A549 (cell line): Measurements from ENCODE around the gene RER1. TPM values are rescaled to one million over a fixed set of nuclear protein-coding genes. Genes with fewer than 3 reads are reported as not detected.

Experiments
- ATAC-seq, 2 experiments: fragments of 200-7000 bp in 1 of 2; fragments of >200 bp in 1 of 2; cut with Nextera tagmentation in 1 of 2; cut with Tn5 transposase in 1 of 2; 3 replicates each; pipeline versions ENCODE4 v1.8.0 to v1.9.1; 2018 to 2020; ENCODE audit warnings: mild to moderate bottlenecking in 1 of 2, moderate library complexity in 1 of 2
- CTCF ChIA-PET: fragments of 300-600 bp; sonication (Branson Sonifier 250); formaldehyde crosslinking; extraction: SDS; loops from one replicate; lab custom pipeline; 2021; ENCODE audit warnings: antibody characterized with exemption, inconsistent platforms; lab: Yijun Ruan, JAX
- POLR2A ChIA-PET: fragments of 350-600 bp; formaldehyde crosslinking; extraction: SDS; loops from one replicate; lab custom pipeline; 2021; ENCODE audit warnings: antibody characterized with exemption, inconsistent platforms; lab: Yijun Ruan, JAX
- DNase-seq, 2 experiments: peaks; one replicate each; pipeline versions ENCODE4 v3.0.0 to v3.0.0-alpha.2; 2011 to 2016; ENCODE audit warnings: low read depth in 1 of 2, low spot score in 1 of 2
- FAIRE-seq: peaks from 2 replicates; lab custom pipeline; 2011; peaks lifted over from hg19 to GRCh38; lab: Jason Lieb, UNC
- H3K27ac ChIP-seq, 2 experiments: fragments of >200 bp; sonication (Bioruptor Twin); formaldehyde crosslinking; 3 replicates each; pipeline ENCODE4 v1.5.1; 2016 to 2017
- H3K4me1 ChIP-seq: fragments of >200 bp; sonication (Bioruptor Twin); formaldehyde crosslinking; 3 replicates; pipeline ENCODE4 v1.6.1; 2016
- H3K4me2 ChIP-seq: fragments of >200 bp; sonication (Bioruptor Twin); formaldehyde crosslinking; 3 replicates; pipeline ENCODE4 v1.6.1; 2016
- H3K4me3 ChIP-seq: fragments of >200 bp; sonication (Bioruptor Twin); formaldehyde crosslinking; 3 replicates; pipeline ENCODE4 v1.5.1; 2016
- H3K9me3 ChIP-seq: fragments of >200 bp; sonication (Bioruptor Twin); formaldehyde crosslinking; 3 replicates; pipeline ENCODE4 v1.6.1; 2016
- CEBPB ChIP-seq, 2 experiments: fragments of >200 bp in 1 of 2; sonication (Bioruptor Twin) in 1 of 2; formaldehyde crosslinking in 1 of 2; IDR thresholded peaks; 2 replicates each; pipeline ENCODE4 v1.6.1; 2012 to 2016
- E2F6 ChIP-seq: IDR thresholded peaks from 2 replicates; pipeline ENCODE4 v1.6.1; 2012; ENCODE audit warnings: low read depth, borderline replicate concordance
- EHMT2 ChIP-seq: fragments of 200-600 bp; sonication (generic); IDR thresholded peaks from 2 replicates; pipeline ENCODE4 v1.6.1; 2016; ENCODE audit warnings: antibody characterized with exemption, low read depth, mild to moderate bottlenecking, moderate library complexity
- ESRRA ChIP-seq: fragments of 150-350 bp; IDR thresholded peaks from 2 replicates; pipeline ENCODE4 v1.6.1; 2014; ENCODE audit warnings: mild to moderate bottlenecking, low read length, borderline replicate concordance
- FOSB ChIP-seq: fragments of 250-450 bp; sonication (Bioruptor Pico); IDR thresholded peaks from 2 replicates; pipeline ENCODE4 v1.5.0; 2020; ENCODE audit warnings: mild to moderate bottlenecking, moderate library complexity
- FOXS1 ChIP-seq: fragments of 250-450 bp; sonication (Bioruptor Pico); IDR thresholded peaks from 2 replicates; pipeline ENCODE4 v1.5.0; 2020; ENCODE audit warnings: mild to moderate bottlenecking, moderate library complexity
- GATA3 ChIP-seq: IDR thresholded peaks from 2 replicates; pipeline ENCODE4 v1.6.1; 2012; ENCODE audit warnings: borderline replicate concordance
- HDAC2 ChIP-seq: fragments of 200-600 bp; sonication (generic); IDR thresholded peaks from 2 replicates; pipeline ENCODE4 v1.6.1; 2016
- HES2 ChIP-seq: fragments of >200 bp; sonication (Bioruptor Twin); formaldehyde crosslinking; IDR thresholded peaks from 2 replicates; pipeline ENCODE4 v1.6.1; 2016
- HEYL ChIP-seq: fragments of 250-450 bp; sonication (Bioruptor Pico); IDR thresholded peaks from 2 replicates; pipeline ENCODE4 v1.8.0; 2021; ENCODE audit warnings: mild to moderate bottlenecking, moderate library complexity
- HOXB13 ChIP-seq: fragments of 250-450 bp; sonication (Bioruptor Pico); IDR thresholded peaks from 2 replicates; pipeline ENCODE4 v1.5.0; 2020; ENCODE audit warnings: low read depth, mild to moderate bottlenecking, moderate library complexity
- KDM5A ChIP-seq: fragments of 200-600 bp; sonication (generic); IDR thresholded peaks from 2 replicates; pipeline ENCODE4 v1.6.1; 2016; ENCODE audit warnings: antibody characterized with exemption, mild to moderate bottlenecking
- MAFK ChIP-seq: fragments of 450-650 bp; IDR thresholded peaks from 2 replicates; pipeline ENCODE4 v1.6.1; 2014; ENCODE audit not compliant: partially characterized antibody
- MAX ChIP-seq: IDR thresholded peaks from 2 replicates; pipeline ENCODE4 v1.6.1; 2012
- NFE2L2 ChIP-seq: fragments of 150-350 bp; conservative IDR thresholded peaks from 2 replicates; pipeline ENCODE4 v1.6.1; 2014; ENCODE audit warnings: low read length
- POLR2A ChIP-seq: IDR thresholded peaks from 2 replicates; pipeline ENCODE4 v1.6.1; 2012; ENCODE audit warnings: mild to moderate bottlenecking, low read length
- POLR2AphosphoS2 ChIP-seq: conservative IDR thresholded peaks from 2 replicates; pipeline ENCODE4 v1.6.1; 2012; ENCODE audit warnings: low read length, improper control_type of control experiment, inconsistent platforms
- RARB ChIP-seq: fragments of 250-450 bp; sonication (Bioruptor Pico); IDR thresholded peaks from 2 replicates; pipeline ENCODE4 v1.8.0; 2021; ENCODE audit warnings: mild to moderate bottlenecking, moderate library complexity
- RFX5 ChIP-seq: fragments of 450-650 bp; IDR thresholded peaks from 2 replicates; pipeline ENCODE4 v1.7.1; 2014; ENCODE audit warnings: antibody characterized with exemption, mild to moderate bottlenecking, moderate library complexity
- RNF2 ChIP-seq: fragments of 200-600 bp; sonication (generic); IDR thresholded peaks from 2 replicates; pipeline ENCODE4 v1.6.1; 2016; ENCODE audit warnings: low read depth, mild to moderate bottlenecking, antibody characterized with exemption, moderate library complexity, borderline replicate concordance
- SREBF2 ChIP-seq: fragments of 450-650 bp; IDR thresholded peaks from 2 replicates; pipeline ENCODE4 v1.6.1; 2014; ENCODE audit warnings: mild to moderate bottlenecking, moderate library complexity
- USF2 ChIP-seq: fragments of 450-650 bp; IDR thresholded peaks from 2 replicates; pipeline ENCODE4 v1.6.1; 2014; ENCODE audit warnings: antibody characterized with exemption
- ZFP36 ChIP-seq: fragments of 450-650 bp; IDR thresholded peaks from 2 replicates; pipeline ENCODE4 v1.6.1; 2014; ENCODE audit warnings: borderline replicate concordance; ENCODE audit not compliant: partially characterized antibody
- WGBS: methylation state at CpG from one replicate; pipeline ENCODE4 v1.1.6; 2017; ENCODE audit errors: missing lambda C conversion rate; 5-methylcytosine and 5-hydroxymethylcytosine counted together
- polyA plus RNA-seq, 4 experiments: library from polyadenylated mRNA; depleted of rRNA in 3 of 4; stranded (reverse); fragments of >200 nt; fragmentation: RNase III in 1 of 4; extraction: RNeasy Plus Mini Kit Qiagen cat#74134 plus additional on column Dnase treatment in 1 of 4; gene quantifications; 2 replicates in 3 of 4; 3 replicates in 1 of 4; pipeline ENCODE4 v1.2.3, GENCODE V29; 2011 to 2017
- TF ChIP-seq, protein P1 (sequence below): fragments of 250-450 bp; sonication (Bioruptor Pico); IDR thresholded peaks from 2 replicates; pipeline ENCODE4 v1.5.0; 2021; ENCODE audit warnings: mild to moderate bottlenecking, moderate library complexity, borderline replicate concordance
- TF ChIP-seq, protein P2 (sequence below): fragments of 200-600 bp; sonication (generic); IDR thresholded peaks from 2 replicates; pipeline ENCODE4 v1.6.1; 2016; ENCODE audit warnings: antibody characterized with exemption, mild to moderate bottlenecking, moderate library complexity
- TF ChIP-seq, protein P3 (sequence below): fragments of 150-350 bp; IDR thresholded peaks from 2 replicates; pipeline ENCODE4 v1.6.1; 2014; ENCODE audit warnings: low read depth, mild to moderate bottlenecking, low read length

Gene RER1
- polyA plus RNA-seq, 2 of the 4 experiments (the other 2 are of a cell fraction) = 72.3 to 213 TPM

DNA sequence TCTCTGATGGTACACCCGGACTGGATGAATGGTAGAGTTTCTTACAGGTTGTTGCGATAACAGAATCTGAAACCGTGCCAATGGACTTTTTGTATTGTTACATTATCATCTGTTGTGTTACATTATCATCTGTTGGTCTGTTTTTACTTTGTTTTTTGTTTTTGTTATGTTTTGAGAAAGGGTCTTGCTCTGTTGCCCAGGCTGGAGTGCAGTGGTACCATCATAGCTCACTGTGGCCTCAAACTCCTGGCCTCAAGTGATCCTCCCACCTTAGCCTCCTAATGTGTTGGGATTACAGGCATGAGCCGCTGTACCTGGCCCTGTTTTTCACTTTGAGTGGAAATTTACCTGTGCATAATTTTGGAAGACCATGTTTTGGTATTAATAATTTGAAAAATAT is 30.9 kb downstream of the RER1 start:
- TF ChIP-seq HDAC2 (no peak), GATA3 (no peak), RFX5 (no peak), HES2 (no peak), SREBF2 (no peak), RNF2 (no peak), KDM5A (no peak), RARB (CRISPR knock-in tag) (no peak), ESRRA (no peak), ZFP36 (no peak), CEBPB (IDR thresholded peaks at IDR 0.05) (no peak)
- TF ChIP-seq, protein P1, sequence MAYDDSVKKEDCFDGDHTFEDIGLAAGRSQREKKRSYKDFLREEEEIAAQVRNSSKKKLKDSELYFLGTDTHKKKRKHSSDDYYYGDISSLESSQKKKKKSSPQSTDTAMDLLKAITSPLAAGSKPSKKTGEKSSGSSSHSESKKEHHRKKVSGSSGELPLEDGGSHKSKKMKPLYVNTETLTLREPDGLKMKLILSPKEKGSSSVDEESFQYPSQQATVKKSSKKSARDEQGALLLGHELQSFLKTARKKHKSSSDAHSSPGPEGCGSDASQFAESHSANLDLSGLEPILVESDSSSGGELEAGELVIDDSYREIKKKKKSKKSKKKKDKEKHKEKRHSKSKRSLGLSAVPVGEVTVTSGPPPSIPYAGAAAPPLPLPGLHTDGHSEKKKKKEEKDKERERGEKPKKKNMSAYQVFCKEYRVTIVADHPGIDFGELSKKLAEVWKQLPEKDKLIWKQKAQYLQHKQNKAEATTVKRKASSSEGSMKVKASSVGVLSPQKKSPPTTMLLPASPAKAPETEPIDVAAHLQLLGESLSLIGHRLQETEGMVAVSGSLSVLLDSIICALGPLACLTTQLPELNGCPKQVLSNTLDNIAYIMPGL (CRISPR knock-in tag) = no peak
- TF ChIP-seq, protein P2, sequence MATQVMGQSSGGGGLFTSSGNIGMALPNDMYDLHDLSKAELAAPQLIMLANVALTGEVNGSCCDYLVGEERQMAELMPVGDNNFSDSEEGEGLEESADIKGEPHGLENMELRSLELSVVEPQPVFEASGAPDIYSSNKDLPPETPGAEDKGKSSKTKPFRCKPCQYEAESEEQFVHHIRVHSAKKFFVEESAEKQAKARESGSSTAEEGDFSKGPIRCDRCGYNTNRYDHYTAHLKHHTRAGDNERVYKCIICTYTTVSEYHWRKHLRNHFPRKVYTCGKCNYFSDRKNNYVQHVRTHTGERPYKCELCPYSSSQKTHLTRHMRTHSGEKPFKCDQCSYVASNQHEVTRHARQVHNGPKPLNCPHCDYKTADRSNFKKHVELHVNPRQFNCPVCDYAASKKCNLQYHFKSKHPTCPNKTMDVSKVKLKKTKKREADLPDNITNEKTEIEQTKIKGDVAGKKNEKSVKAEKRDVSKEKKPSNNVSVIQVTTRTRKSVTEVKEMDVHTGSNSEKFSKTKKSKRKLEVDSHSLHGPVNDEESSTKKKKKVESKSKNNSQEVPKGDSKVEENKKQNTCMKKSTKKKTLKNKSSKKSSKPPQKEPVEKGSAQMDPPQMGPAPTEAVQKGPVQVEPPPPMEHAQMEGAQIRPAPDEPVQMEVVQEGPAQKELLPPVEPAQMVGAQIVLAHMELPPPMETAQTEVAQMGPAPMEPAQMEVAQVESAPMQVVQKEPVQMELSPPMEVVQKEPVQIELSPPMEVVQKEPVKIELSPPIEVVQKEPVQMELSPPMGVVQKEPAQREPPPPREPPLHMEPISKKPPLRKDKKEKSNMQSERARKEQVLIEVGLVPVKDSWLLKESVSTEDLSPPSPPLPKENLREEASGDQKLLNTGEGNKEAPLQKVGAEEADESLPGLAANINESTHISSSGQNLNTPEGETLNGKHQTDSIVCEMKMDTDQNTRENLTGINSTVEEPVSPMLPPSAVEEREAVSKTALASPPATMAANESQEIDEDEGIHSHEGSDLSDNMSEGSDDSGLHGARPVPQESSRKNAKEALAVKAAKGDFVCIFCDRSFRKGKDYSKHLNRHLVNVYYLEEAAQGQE = no peak
- DNase-seq (no peak), FAIRE-seq (no peak), ATAC-seq (no peak)
- Histone ChIP-seq H3K9me3 (no peaks in the 10 kb centered on the region; the same call in 2 of the 3 replicates), H3K4me3 (no peak overlapping the region), H3K4me1 (no peaks in the 10 kb centered on the region), H3K27ac (no peak overlapping the region), H3K4me2 (no peak overlapping the region)
- 42% methylated on average over 4 of the region's 4 CpGs for WGBS
- ChIA-PET CTCF (interaction anchor here (1.6 kb wide), 2 partner anchors 8 to 9 kb away, joined by 4 to 7 read pairs; no protein-coding TSS in a partner anchor), POLR2A (interaction anchor here (1.4 kb wide), 1 partner anchor 9 kb away, joined by 4 read pairs; the partner anchor contains the start of gene PEX10)

DNA sequence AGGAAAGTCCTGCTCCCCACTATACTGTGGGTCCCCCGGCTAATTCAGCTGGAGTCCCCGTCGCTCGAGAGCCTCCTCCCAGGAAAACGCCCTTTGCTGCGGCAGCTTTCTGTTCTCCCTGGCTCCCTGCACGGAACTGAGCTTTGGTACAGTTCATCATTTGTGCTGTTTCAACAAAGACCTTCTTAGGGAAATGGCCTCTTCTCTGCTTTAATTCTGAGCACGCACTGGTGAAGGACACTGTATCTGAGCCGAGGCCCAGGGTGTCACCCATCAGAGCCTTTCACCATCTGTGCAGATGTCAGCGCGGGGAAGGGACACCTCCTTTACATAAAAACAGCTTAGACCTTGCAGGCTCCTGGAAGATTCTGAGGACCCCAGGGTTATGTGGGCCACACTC is 34.3 kb downstream of the RER1 start:
- no peaks in the 10 kb centered on the region for H3K4me1 ChIP-seq
- no peak for FAIRE-seq
- no peak overlapping the region for H3K4me3 ChIP-seq
- TF ChIP-seq FOXS1 (no peak), POLR2A (no peak), E2F6 (no peak), HOXB13 (CRISPR knock-in tag) (no peak), USF2 (no peak), NFE2L2 (no peak), SREBF2 (no peak), EHMT2 (no peak), MAFK (no peak), MAX (no peak), POLR2AphosphoS2 (no peak), RFX5 (no peak), FOSB (CRISPR knock-in tag) (no peak), HEYL (CRISPR knock-in tag) (no peak)
- TF ChIP-seq, protein P2 = no peak
- TF ChIP-seq, protein P3, sequence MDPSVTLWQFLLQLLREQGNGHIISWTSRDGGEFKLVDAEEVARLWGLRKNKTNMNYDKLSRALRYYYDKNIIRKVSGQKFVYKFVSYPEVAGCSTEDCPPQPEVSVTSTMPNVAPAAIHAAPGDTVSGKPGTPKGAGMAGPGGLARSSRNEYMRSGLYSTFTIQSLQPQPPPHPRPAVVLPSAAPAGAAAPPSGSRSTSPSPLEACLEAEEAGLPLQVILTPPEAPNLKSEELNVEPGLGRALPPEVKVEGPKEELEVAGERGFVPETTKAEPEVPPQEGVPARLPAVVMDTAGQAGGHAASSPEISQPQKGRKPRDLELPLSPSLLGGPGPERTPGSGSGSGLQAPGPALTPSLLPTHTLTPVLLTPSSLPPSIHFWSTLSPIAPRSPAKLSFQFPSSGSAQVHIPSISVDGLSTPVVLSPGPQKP = no peak
- TF ChIP-seq, all 56 proteins: peak for 0
- H3K9me3 ChIP-seq = peaks cover 5% of the 10 kb centered on the region; the same call in 2 of the 3 replicates
- DNase-seq = no peak
- CTCF ChIA-PET = interaction anchor here (1.5 kb wide), 2 partner anchors 21 to 122 kb away, joined by 4 read pairs; no protein-coding TSS in a partner anchor
- 59% methylated on average over 8 of the region's 11 CpGs for WGBS
- ATAC-seq = no peak
- H3K27ac ChIP-seq = no peak overlapping the region
- POLR2A ChIA-PET = no interaction called here
- no peak overlapping the region for H3K4me2 ChIP-seq
